Measurements from ENCODE around the gene KCNQ1. TPM values are rescaled to one million over a fixed set of nuclear protein-coding genes. Genes with fewer than 3 reads are reported as not detected.
A peak's percentile ranks its signal among the peaks of the same experiment; 100 is the strongest.

KCNQ1 gene
- total and polyA plus RNA-seq, 2 of the 13 experiments (the other 11 are each of a cell fraction or from before 2014, with no cell fraction given) = 0.02 to 0.08 TPM

DNA sequence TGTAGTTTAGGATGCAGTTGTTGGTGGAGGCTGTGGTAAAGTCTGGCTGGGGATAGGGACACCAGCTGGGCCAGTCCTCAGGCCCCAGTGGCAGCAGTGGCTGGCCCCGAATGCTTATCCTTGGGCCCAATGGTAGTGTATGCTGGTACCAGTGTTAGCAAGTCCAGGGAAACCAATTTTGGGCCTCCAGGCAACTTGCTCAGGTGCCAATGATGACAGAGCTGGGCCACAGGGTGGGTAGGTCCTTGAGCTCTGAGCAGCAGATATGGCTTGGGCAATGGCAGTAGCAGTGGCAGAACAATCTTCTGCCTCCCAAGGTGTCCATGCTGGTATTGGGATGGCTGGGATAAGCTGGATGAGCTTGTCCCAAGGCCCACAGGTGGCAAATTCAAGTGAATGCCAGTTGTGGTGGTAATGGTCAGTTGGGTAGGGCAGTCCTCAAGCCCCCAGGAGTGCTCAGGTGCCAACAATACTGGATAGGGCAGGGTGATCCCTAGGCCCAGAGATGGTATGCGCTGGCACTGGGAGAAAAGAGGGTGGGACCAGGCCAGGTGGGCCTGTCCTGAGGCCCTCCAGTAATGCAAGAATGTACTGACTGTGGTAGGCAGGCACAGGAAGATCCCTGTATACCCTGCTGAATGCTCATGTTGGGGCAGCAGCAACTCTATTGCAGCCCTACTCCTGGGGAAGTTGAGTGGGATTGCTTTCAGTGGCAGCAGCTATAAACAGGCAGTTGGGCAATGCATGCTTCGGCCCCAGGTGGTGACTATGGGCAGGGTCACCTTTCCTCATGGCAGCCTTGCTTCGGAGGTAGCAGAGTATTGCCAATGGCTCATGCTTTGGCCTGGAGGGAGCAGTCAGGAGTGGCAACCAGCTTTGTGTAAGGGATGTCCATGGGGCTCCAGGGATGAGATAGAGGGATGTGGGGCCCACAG is 200.3 kb downstream of the KCNQ1 start (continued):
- TF ChIP-seq, protein P1, sequence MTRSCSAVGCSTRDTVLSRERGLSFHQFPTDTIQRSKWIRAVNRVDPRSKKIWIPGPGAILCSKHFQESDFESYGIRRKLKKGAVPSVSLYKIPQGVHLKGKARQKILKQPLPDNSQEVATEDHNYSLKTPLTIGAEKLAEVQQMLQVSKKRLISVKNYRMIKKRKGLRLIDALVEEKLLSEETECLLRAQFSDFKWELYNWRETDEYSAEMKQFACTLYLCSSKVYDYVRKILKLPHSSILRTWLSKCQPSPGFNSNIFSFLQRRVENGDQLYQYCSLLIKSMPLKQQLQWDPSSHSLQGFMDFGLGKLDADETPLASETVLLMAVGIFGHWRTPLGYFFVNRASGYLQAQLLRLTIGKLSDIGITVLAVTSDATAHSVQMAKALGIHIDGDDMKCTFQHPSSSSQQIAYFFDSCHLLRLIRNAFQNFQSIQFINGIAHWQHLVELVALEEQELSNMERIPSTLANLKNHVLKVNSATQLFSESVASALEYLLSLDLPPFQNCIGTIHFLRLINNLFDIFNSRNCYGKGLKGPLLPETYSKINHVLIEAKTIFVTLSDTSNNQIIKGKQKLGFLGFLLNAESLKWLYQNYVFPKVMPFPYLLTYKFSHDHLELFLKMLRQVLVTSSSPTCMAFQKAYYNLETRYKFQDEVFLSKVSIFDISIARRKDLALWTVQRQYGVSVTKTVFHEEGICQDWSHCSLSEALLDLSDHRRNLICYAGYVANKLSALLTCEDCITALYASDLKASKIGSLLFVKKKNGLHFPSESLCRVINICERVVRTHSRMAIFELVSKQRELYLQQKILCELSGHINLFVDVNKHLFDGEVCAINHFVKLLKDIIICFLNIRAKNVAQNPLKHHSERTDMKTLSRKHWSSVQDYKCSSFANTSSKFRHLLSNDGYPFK (CRISPR knock-in tag; IDR thresholded peaks at IDR 0.05; ENCODE audit: borderline replicate concordance) = 0 out of 2 replicates have a peak, but pooled peaks have one; percentile 24
- TF ChIP-seq REPIN1 (CRISPR knock-in tag; IDR thresholded peaks at IDR 0.05; ENCODE audit: borderline replicate concordance, low read depth) = 0 out of 2 replicates have a peak, but pooled peaks have one; percentile 21
- 0 out of 2 replicates have a peak, but pooled peaks have one; percentile 7 for TF ChIP-seq FOXJ3 (CRISPR knock-in tag; IDR thresholded peaks at IDR 0.05; ENCODE audit: borderline replicate concordance)
- peak; percentile 46; the same call in 1 of the 2 replicates for TF ChIP-seq ZNF326 (CRISPR knock-in tag; IDR thresholded peaks at IDR 0.05; ENCODE audit: borderline replicate concordance)
- TF ChIP-seq, protein P2, sequence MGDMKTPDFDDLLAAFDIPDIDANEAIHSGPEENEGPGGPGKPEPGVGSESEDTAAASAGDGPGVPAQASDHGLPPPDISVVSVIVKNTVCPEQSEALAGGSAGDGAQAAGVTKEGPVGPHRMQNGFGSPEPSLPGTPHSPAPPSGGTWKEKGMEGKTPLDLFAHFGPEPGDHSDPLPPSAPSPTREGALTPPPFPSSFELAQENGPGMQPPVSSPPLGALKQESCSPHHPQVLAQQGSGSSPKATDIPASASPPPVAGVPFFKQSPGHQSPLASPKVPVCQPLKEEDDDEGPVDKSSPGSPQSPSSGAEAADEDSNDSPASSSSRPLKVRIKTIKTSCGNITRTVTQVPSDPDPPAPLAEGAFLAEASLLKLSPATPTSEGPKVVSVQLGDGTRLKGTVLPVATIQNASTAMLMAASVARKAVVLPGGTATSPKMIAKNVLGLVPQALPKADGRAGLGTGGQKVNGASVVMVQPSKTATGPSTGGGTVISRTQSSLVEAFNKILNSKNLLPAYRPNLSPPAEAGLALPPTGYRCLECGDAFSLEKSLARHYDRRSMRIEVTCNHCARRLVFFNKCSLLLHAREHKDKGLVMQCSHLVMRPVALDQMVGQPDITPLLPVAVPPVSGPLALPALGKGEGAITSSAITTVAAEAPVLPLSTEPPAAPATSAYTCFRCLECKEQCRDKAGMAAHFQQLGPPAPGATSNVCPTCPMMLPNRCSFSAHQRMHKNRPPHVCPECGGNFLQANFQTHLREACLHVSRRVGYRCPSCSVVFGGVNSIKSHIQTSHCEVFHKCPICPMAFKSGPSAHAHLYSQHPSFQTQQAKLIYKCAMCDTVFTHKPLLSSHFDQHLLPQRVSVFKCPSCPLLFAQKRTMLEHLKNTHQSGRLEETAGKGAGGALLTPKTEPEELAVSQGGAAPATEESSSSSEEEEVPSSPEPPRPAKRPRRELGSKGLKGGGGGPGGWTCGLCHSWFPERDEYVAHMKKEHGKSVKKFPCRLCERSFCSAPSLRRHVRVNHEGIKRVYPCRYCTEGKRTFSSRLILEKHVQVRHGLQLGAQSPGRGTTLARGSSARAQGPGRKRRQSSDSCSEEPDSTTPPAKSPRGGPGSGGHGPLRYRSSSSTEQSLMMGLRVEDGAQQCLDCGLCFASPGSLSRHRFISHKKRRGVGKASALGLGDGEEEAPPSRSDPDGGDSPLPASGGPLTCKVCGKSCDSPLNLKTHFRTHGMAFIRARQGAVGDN (CRISPR knock-in tag; IDR thresholded peaks at IDR 0.05) = peak; percentile 50
- TF ChIP-seq ZKSCAN5 (CRISPR knock-in tag; IDR thresholded peaks at IDR 0.05) = no peak
- TF ChIP-seq, protein P3, sequence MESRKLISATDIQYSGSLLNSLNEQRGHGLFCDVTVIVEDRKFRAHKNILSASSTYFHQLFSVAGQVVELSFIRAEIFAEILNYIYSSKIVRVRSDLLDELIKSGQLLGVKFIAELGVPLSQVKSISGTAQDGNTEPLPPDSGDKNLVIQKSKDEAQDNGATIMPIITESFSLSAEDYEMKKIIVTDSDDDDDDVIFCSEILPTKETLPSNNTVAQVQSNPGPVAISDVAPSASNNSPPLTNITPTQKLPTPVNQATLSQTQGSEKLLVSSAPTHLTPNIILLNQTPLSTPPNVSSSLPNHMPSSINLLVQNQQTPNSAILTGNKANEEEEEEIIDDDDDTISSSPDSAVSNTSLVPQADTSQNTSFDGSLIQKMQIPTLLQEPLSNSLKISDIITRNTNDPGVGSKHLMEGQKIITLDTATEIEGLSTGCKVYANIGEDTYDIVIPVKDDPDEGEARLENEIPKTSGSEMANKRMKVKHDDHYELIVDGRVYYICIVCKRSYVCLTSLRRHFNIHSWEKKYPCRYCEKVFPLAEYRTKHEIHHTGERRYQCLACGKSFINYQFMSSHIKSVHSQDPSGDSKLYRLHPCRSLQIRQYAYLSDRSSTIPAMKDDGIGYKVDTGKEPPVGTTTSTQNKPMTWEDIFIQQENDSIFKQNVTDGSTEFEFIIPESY (CRISPR knock-in tag; IDR thresholded peaks at IDR 0.05) = no peak
- TF ChIP-seq, protein P4, sequence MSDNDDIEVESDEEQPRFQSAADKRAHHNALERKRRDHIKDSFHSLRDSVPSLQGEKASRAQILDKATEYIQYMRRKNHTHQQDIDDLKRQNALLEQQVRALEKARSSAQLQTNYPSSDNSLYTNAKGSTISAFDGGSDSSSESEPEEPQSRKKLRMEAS (IDR thresholded peaks at IDR 0.05) = peak; percentile 50
- 0 out of 2 replicates have a peak, but pooled peaks have one; percentile 10 for TF ChIP-seq TP53 (CRISPR knock-in tag; conservative IDR thresholded peaks at IDR 0.05)
- TF ChIP-seq, protein P5, sequence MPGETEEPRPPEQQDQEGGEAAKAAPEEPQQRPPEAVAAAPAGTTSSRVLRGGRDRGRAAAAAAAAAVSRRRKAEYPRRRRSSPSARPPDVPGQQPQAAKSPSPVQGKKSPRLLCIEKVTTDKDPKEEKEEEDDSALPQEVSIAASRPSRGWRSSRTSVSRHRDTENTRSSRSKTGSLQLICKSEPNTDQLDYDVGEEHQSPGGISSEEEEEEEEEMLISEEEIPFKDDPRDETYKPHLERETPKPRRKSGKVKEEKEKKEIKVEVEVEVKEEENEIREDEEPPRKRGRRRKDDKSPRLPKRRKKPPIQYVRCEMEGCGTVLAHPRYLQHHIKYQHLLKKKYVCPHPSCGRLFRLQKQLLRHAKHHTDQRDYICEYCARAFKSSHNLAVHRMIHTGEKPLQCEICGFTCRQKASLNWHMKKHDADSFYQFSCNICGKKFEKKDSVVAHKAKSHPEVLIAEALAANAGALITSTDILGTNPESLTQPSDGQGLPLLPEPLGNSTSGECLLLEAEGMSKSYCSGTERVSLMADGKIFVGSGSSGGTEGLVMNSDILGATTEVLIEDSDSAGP (CRISPR knock-in tag; IDR thresholded peaks at IDR 0.05; ENCODE audit: borderline replicate concordance) = peak; percentile 59; the same call in 1 of the 2 replicates
- no peak for TF ChIP-seq ZFP82 (CRISPR knock-in tag; IDR thresholded peaks at IDR 0.05; ENCODE audit: borderline replicate concordance)
- TF ChIP-seq ZNF878 (CRISPR knock-in tag; IDR thresholded peaks at IDR 0.05) = peak; percentile 14; the same call in 1 of the 2 replicates
- TF ChIP-seq POLR2AphosphoS2 (IDR thresholded peaks at IDR 0.05; ENCODE audit: low read depth, low read length) = peak; percentile 21; the same call in 1 of the 2 replicates
- no peak for TF ChIP-seq NONO (IDR thresholded peaks at IDR 0.05)
- TF ChIP-seq NONO (CRISPR knock-in tag; conservative IDR thresholded peaks at IDR 0.05) = peak; percentile 48; the same call in 1 of the 2 replicates

Data from HepG2 (cell line).